Activated CD8-positive, alpha-beta memory T cell treated with anti-CD3 and anti-CD28 coated beads, Interleukin-2, amount 10 ng/mL, durations not matched to agents 7 days and 5 days (primary cell): Measurements from ENCODE around the gene FBXL13. TPM values are rescaled to one million over a fixed set of nuclear protein-coding genes. Genes with fewer than 3 reads are reported as not detected.
"Not testable (repeated sequence)": the region's sequence is repeated elsewhere in the genome, so short reads cannot be mapped to it uniquely, and the experiment has no call there.

Experiments used
- ATAC-seq: fragments of 150-1000 bp; cut with Tn5 transposase; one replicate; pipeline ENCODE4 v1.10.0; 2021; ENCODE audit warnings: moderate library complexity
- CTCF ChIA-PET: fragments of 350-600 bp; sonication (Branson Sonifier 250); formaldehyde crosslinking; loops from one replicate; lab custom pipeline; 2021; ENCODE audit warnings: antibody characterized with exemption; lab: Charles Lee
- DNase-seq: peaks from one replicate; pipeline ENCODE4 v3.0.0-alpha.2; 2020
- H3K27ac Mint-ChIP-seq: one replicate; pipeline ENCODE4 v1.8.0; 2021; ENCODE audit warnings: mild to moderate bottlenecking, mixed read lengths
- H3K27me3 Mint-ChIP-seq: one replicate; pipeline ENCODE4 v1.8.0; 2021; ENCODE audit warnings: mixed read lengths
- H3K36me3 Mint-ChIP-seq: one replicate; pipeline ENCODE4 v1.8.0; 2021; ENCODE audit warnings: mild to moderate bottlenecking, mixed read lengths
- H3K4me1 Mint-ChIP-seq: one replicate; pipeline ENCODE4 v1.8.0; 2021; ENCODE audit warnings: mixed read lengths
- H3K4me3 Mint-ChIP-seq: one replicate; pipeline ENCODE4 v1.8.0; 2021; ENCODE audit warnings: mild to moderate bottlenecking, moderate library complexity, mixed read lengths
- H3K9me3 Mint-ChIP-seq: one replicate; pipeline ENCODE4 v1.8.0; 2022; ENCODE audit warnings: low read depth, mixed read lengths
- total RNA-seq, 2 experiments: library from RNA; stranded (reverse); gene quantifications; one replicate each; pipeline ENCODE4 v1.2.3, GENCODE V29; 2021

FBXL13 gene
- total RNA-seq, 2 experiments from 2014 or later = 0.18 TPM; not detected in 1

DNA sequence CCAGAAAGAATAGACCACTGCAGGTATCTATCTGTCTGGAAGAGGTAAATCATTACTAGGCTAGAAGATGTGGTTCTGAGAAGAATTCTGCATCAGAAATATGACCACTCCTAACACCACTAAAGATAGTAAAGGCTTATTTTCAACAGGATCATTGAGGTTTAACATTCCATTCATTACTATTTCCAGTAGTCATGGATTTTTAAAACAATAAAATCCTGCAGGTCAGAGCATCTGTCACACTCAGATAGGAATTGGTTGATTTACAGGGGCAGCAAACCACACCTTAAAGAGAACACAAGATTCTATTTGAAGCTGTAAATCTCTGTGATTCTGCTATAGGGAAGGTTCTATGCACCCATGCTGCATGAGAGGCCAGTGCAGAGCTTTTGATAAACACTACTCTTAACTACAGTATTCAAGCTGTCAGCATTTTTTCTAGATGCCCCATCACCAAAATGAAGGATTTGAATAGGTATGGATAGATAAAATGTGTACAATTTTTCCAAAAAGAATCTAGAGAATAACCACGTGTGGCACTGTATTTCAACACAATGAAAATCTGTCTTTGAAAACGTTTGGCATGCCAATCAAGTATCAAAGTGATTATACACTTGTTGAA lies 147.2 kb downstream of the FBXL13 start:
- Mint-ChIP-seq H3K9me3 (no peaks in the 10 kb centered on the region), H3K36me3 (no peaks in the 10 kb centered on the region), H3K4me3 (no peak overlapping the region), H3K27ac (no peak overlapping the region), H3K27me3 (peaks cover 13% of the 10 kb centered on the region), H3K4me1 (no peaks in the 10 kb centered on the region)
- DNase-seq (no peak), ATAC-seq (no peak)
- CTCF ChIA-PET = no interaction called here

DNA sequence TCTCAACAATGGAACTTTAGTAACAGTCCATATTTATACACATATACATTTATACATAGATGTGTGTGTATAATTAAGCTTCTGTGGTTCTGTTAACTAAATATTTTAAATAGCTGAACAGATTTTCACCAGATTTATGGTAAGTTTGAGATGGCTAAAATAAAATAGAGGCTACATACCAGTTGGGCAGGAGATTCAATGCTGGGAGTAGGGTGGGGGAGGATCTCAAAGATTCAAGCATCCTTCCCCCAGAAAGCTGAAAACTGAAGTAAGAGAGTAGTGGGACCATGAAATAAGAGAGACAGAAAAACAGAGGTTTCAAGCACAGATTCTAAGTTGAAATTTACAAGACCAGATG lies 147.8 kb downstream of the FBXL13 start:
- CTCF ChIA-PET = no interaction called here
- Mint-ChIP-seq H3K9me3 (no peaks in the 10 kb centered on the region), H3K27me3 (peaks cover 13% of the 10 kb centered on the region), H3K4me1 (no peaks in the 10 kb centered on the region), H3K36me3 (no peaks in the 10 kb centered on the region), H3K27ac (no peak overlapping the region), H3K4me3 (no peak overlapping the region)
- DNase-seq = no peak
- ATAC-seq = no peak

DNA sequence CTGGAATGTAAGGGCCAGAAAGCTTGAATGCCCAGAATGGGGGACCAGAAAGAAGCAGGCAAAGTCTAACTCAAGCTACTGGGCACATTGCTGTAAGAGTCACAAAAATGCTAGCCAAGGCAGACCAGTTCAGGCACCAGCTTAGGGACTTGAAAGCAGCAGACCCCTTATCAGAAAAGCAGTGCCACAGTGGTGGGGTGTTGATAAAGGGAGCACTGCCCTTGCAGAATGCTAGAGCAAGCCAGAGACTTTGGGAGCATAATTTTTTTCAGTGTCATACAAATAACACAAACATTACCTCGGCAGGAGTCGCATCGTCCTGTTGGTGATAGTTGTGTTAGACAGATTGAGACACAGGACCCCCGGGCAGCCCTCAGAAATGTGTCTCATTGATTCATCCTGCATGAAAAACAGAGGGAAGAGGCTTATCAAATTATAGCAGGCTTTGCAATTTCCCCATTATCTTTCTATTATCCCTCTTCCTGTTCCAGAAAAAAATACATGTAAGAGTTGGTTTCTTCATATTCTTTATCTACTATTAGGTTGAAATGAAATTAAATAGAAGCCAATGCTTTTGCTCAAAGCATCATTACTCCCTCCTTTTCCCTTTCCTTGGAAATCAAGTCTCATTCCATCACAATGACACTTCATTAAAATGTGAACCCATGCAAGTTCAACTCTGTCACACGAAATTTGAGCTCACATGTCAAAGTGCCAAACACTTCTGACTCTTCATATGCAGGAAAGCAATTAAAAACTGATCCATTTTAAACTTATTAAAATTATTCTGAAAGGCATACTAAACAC lies 148.4 kb downstream of the FBXL13 start:
- CTCF ChIA-PET = no interaction called here
- Mint-ChIP-seq H3K27ac (no peak overlapping the region), H3K27me3 (peaks cover 13% of the 10 kb centered on the region), H3K4me1 (no peaks in the 10 kb centered on the region), H3K4me3 (no peak overlapping the region), H3K9me3 (no peaks in the 10 kb centered on the region), H3K36me3 (no peaks in the 10 kb centered on the region)
- ATAC-seq (no peak), DNase-seq (no peak)

DNA sequence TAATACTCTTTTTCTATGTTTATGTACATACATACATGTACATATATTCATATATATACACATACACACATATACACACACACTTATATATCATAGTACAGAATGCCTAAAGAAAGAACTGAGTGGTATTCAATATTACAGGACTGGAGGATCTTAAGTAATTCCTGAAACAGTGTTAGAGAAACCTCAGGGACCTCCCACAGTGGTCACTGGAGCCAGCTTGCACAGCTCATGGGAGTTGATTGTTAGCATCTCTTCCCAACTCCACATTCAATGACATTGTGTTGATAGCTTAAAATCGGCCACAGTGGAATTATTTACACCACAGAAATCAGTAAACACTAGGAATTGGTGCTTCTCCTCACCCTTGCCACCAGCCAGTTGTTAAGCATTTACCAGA lies 155.8 kb downstream of the FBXL13 start:
- H3K9me3 Mint-ChIP-seq = no peaks in the 10 kb centered on the region
- H3K36me3 Mint-ChIP-seq = no peaks in the 10 kb centered on the region
- ATAC-seq = no peak
- no peaks in the 10 kb centered on the region for H3K27me3 Mint-ChIP-seq
- DNase-seq = no peak
- H3K4me3 Mint-ChIP-seq = no peak overlapping the region
- CTCF ChIA-PET = interaction anchor here (1.1 kb wide), 1 partner anchor 143 kb away, joined by 4 read pairs; no protein-coding TSS in a partner anchor
- H3K4me1 Mint-ChIP-seq = no peaks in the 10 kb centered on the region
- no peak overlapping the region for H3K27ac Mint-ChIP-seq

DNA sequence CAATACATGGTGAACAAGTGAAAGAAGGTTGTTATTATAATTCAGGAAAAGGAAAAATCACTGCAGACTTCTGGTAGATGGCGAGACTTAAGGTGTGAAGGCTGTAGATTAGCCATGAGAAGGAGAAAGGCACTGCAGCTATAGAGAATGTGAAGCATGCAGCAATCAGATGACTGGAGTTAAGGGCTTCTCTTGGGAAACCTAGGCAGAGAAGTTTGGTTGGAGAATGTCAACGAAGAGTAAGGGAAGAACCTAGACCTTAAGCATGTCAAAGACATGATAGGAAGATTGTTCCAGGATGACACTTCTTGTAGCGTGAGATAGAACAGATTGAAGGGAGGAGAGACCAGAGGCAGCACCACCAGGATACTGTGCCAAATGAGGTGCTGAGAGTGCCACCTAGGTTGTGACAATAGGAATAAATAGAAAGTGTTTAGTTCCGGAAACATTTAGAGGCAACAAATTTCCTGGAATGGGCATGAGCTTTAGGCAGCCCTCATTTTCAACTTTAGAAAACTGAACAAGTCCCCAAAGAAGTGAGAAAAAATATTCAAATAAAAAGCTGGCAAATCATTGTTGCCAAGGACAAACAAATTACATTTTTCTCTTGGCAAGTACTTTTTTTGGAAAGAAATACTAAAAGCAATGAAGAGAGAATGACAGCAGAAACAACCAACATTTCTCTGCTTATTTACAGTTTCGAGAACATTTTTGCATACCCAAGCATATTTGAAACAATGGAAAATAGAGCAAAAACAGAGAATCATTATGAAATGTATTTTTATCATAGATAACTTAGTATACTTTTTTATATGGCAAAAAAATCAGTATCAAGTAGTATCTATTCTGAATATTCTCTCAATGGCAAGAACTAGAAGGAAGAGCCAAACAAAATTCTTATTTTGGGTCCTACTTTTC lies 156.9 kb downstream of the FBXL13 start:
- no peaks in the 10 kb centered on the region for H3K36me3 Mint-ChIP-seq

DNA sequence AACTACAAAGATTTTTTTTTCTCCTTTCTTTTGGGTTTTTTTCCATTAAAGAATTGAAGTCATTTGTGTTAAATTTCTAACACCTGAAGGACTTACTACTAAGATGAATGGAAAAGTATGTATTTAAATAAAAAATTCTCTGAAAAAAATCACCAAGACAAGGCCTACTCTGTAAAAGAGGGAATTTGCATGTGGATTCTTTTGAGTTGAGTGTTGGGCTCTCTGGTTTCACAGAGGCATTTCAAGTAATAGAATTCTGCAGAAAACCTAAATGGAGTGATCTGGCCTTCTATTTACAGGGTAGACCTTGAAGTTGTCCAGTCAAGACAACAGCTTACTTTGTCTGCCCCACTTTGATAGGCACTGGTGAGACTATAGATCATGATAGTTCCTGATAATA lies 157.7 kb downstream of the FBXL13 start:
- no peaks in the 10 kb centered on the region for H3K36me3 Mint-ChIP-seq
- H3K9me3 Mint-ChIP-seq = no peaks in the 10 kb centered on the region
- ATAC-seq = no peak
- H3K4me1 Mint-ChIP-seq = no peaks in the 10 kb centered on the region
- CTCF ChIA-PET = no interaction called here
- no peak overlapping the region for H3K4me3 Mint-ChIP-seq
- H3K27ac Mint-ChIP-seq = no peak overlapping the region
- DNase-seq = no peak
- no peaks in the 10 kb centered on the region for H3K27me3 Mint-ChIP-seq

More for the DNA sequence above, 156.9 kb downstream of the FBXL13 start:
- H3K27ac Mint-ChIP-seq = no peak overlapping the region
- no peaks in the 10 kb centered on the region for H3K9me3 Mint-ChIP-seq
- no peaks in the 10 kb centered on the region for H3K4me1 Mint-ChIP-seq
- H3K4me3 Mint-ChIP-seq = no peak overlapping the region
- H3K27me3 Mint-ChIP-seq = no peaks in the 10 kb centered on the region
- no peak for DNase-seq
- no peak for ATAC-seq
- CTCF ChIA-PET = interaction anchor here (1.1 kb wide), 1 partner anchor 144 kb away, joined by 4 read pairs; no protein-coding TSS in a partner anchor

DNA sequence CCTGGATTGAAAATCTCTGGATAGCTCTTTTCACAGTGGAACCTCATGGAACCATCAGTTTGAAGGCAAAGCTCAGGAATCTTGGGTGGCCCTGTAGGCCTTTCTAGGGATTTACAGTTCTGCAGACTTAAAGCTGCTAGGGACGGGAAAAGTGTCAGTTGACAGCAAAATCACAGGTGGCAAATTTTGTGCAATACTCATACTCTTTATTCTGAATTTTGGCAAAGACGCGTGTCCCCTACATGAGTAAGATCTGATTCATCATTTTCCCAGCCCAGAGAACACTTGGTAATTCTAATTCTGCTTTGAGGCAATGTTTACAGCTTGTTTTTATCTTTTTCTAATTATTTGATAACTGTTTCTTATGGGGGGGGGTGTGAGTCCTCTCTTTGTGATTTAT lies 158.2 kb downstream of the FBXL13 start:
- Mint-ChIP-seq H3K4me3 (no peak overlapping the region), H3K27me3 (no peaks in the 10 kb centered on the region), H3K36me3 (no peaks in the 10 kb centered on the region), H3K27ac (no peak overlapping the region), H3K4me1 (no peaks in the 10 kb centered on the region), H3K9me3 (no peaks in the 10 kb centered on the region)
- DNase-seq = no peak
- no peak for ATAC-seq
- CTCF ChIA-PET = no interaction called here

DNA sequence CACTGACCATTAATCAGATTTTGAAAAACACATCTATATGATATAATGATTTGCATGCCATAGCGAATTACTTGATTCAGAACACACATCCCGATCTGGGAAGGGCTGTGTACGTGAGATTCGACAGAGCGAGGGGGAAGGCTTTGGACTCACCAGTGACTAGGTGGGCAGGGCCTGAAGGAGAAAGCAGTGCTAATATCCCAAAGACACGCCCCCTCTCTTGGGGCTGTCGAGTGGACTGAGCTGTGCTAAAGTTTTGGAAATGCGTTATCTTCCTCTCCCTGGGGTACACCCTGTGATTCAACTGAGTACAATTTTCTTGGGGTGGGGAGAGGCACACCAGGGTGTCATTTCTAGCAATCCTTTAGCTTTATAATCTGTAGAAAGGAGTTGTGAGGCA lies 160.0 kb downstream of the FBXL13 start:
- Mint-ChIP-seq H3K27me3 (no peaks in the 10 kb centered on the region), H3K4me3 (no peak overlapping the region), H3K27ac (no peak overlapping the region), H3K36me3 (no peaks in the 10 kb centered on the region), H3K4me1 (no peaks in the 10 kb centered on the region), H3K9me3 (no peaks in the 10 kb centered on the region)
- DNase-seq = no peak
- no peak for ATAC-seq
- CTCF ChIA-PET = interaction anchor here (1.1 kb wide), 1 partner anchor 14 kb away, joined by 3 read pairs; no protein-coding TSS in a partner anchor

DNA sequence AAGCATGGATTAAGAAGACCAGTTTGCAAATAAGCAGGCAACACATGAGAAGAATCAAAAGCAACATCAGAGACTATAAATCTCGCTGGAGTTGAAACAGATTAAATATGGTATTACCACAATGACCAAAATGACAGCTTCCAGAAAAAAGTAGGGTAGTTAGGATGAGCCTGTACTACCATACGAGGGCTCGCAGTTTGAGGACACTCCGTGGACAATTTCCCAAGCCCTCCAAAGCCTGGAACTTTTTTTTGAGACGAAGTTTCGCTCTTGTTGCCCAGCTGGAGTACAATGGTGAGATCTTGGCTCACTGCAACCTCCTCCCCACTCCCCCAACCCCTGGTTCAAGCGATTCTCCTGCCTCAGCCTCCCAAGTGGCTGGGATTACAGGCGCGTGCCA lies 160.8 kb downstream of the FBXL13 start:
- Mint-ChIP-seq H3K36me3 (no peaks in the 10 kb centered on the region), H3K27me3 (no peaks in the 10 kb centered on the region), H3K9me3 (no peaks in the 10 kb centered on the region), H3K4me3 (no peak overlapping the region), H3K4me1 (no peaks in the 10 kb centered on the region), H3K27ac (no peak overlapping the region)
- no peak for ATAC-seq
- CTCF ChIA-PET = interaction anchor here (0.5 kb wide), 1 partner anchor 148 kb away, joined by 3 read pairs; no protein-coding TSS in a partner anchor
- DNase-seq = no peak

DNA sequence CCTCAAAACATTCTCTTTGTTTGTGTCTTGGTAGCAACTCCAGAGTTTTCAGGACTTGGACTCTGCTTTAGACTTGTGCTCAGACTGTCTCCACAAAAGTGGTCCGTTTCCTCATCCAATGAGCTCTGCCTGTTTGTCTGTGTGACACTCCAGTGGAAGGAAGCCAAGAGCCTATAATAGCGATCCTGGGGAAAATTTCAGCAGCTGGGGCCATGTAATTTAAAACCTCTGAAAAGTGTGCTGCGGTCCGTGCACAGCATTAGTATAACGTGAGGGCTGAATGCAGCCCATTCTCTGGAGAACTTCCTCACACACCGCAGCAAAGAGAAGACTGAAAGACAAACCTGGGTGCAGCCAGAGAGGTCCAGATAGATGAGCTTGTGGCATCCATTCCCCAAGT lies 161.9 kb downstream of the FBXL13 start, which contains the start of gene LRRC17:
Gene LRRC17, plus strand, starts transcription at position 259 of the 400 bp plus-strand sequence. CDS start 20,914 bp downstream, outside the sequence.
- H3K4me3 Mint-ChIP-seq = no peak within 1 kb of the TSS
- no peak for ATAC-seq
- no peaks in the 10 kb centered on the region for H3K36me3 Mint-ChIP-seq
- H3K27me3 Mint-ChIP-seq = no peaks in the 10 kb centered on the region
- no peaks in the 10 kb centered on the region for H3K4me1 Mint-ChIP-seq
- H3K27ac Mint-ChIP-seq = no peak within 1 kb of the TSS
- no peak for DNase-seq
- no peaks in the 10 kb centered on the region for H3K9me3 Mint-ChIP-seq
- CTCF ChIA-PET = no interaction called here

DNA sequence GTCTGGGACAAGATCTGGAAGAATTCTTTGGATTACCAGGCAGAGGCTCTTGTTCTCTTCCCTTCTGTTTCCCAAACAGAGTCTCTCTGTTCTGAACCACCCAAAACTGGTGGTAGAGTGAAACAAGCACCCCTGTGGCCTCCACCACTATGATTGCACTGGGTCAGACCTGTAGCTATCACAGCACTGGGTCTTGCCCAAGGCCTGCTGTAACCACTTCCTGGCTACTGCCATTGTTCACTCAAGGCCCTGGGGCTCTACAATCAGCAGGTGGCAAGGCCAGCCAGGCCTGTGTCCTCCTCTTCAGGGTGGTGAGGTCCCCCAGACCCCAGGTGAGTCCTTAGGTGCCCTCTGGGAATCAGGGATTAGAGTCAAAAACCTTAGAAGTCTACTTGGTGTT lies 165.9 kb downstream of the FBXL13 start:
- CTCF ChIA-PET = no interaction called here
- no peak overlapping the region for H3K4me3 Mint-ChIP-seq
- no peaks in the 10 kb centered on the region for H3K4me1 Mint-ChIP-seq
- no peak overlapping the region for H3K27ac Mint-ChIP-seq
- ATAC-seq (no peak), DNase-seq (no peak)
- peaks cover 11% of the 10 kb centered on the region for H3K27me3 Mint-ChIP-seq
- no peaks in the 10 kb centered on the region for H3K36me3 Mint-ChIP-seq
- H3K9me3 Mint-ChIP-seq = peaks cover 2% of the 10 kb centered on the region

DNA sequence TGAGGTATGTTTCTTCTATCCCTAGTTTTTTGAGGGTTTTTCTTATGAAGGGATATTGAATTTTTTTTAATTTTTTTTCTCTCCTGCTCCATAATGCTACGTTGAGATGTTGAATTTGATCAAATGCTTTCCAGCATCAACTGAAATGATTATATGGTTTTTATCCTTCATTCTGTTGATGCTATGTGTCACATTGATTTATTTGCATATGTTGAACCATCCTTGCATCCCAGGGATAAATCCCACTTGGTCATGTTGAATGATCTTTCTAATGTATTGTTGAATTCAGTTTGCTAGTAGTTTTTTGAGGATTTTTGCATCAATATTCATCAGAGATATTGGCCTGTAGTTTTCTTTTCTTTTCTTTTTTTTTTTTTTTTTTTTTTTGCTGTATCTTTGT lies 171.0 kb downstream of the FBXL13 start:
- peaks cover 23% of the 10 kb centered on the region for H3K27me3 Mint-ChIP-seq
- H3K4me3 Mint-ChIP-seq, CTCF ChIA-PET, ATAC-seq, H3K27ac Mint-ChIP-seq, H3K9me3 Mint-ChIP-seq, DNase-seq, H3K36me3 Mint-ChIP-seq, H3K4me1 Mint-ChIP-seq: not testable (repeated sequence)

DNA sequence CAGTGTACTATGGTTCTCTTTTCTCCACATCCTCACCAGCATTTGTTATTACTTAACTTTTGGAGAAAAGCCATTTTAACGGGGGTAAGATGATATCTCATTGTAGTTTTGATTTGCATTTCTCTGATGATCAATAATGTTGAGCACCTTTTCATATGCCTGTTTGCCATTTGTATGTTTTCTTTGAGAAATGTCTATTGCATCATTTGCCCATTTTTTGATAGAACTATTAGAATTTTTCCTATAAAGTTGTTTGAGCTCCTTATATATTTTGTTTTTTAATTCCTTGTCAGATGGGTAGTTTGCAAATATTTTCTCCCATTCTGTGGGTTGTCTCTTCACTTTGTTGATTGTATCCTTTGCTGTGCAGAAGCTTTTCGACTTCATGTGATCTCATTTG lies 172.5 kb downstream of the FBXL13 start:
- H3K9me3 Mint-ChIP-seq, DNase-seq, CTCF ChIA-PET, ATAC-seq, H3K4me3 Mint-ChIP-seq, H3K27ac Mint-ChIP-seq, H3K36me3 Mint-ChIP-seq, H3K4me1 Mint-ChIP-seq: not testable (repeated sequence)
- H3K27me3 Mint-ChIP-seq = peaks cover 23% of the 10 kb centered on the region
